ENCODE data around the gene DEPDC5.

Gene DEPDC5

GRCh38 chr22:31816750-31817149, 62.9 kb downstream of the DEPDC5 start:
- DNase-seq: no peak

GRCh38 chr22:31818481-31819392, 64.9 kb downstream of the DEPDC5 start:
- no peak for DNase-seq

GRCh38 chr22:31820655-31821054, 66.8 kb downstream of the DEPDC5 start:
- no peak for DNase-seq

- DNase-seq: no peak
Measured at GRCh38 chr22:31821572-31821971, 67.8 kb downstream of the DEPDC5 start.

GRCh38 chr22:31822523-31822922, 68.7 kb downstream of the DEPDC5 start:
- DNase-seq: no peak

GRCh38 chr22:31825513-31825912, 71.7 kb downstream of the DEPDC5 start:
- DNase-seq: no peak

GRCh38 chr22:31826443-31826842, 72.6 kb downstream of the DEPDC5 start:
- DNase-seq: no peak

- no peak for DNase-seq
Measured at GRCh38 chr22:31828739-31829138, 74.9 kb downstream of the DEPDC5 start.

- DNase-seq: peak; percentile 31
Measured at GRCh38 chr22:31829505-31829904, 75.7 kb downstream of the DEPDC5 start.

- no peak for DNase-seq
Measured at GRCh38 chr22:31830721-31831070, 76.9 kb downstream of the DEPDC5 start.

GRCh38 chr22:31833930-31834329, 80.1 kb downstream of the DEPDC5 start:
- no peak for DNase-seq

GRCh38 chr22:31836010-31836409, 82.2 kb downstream of the DEPDC5 start:
- no peak for DNase-seq

- no peak for DNase-seq
Measured at GRCh38 chr22:31838917-31839316, 85.1 kb downstream of the DEPDC5 start.

- DNase-seq: no peak
Measured at GRCh38 chr22:31839986-31840385, 86.2 kb downstream of the DEPDC5 start.

- DNase-seq: no peak
Measured at GRCh38 chr22:31840585-31840984, 86.8 kb downstream of the DEPDC5 start.

GRCh38 chr22:31841078-31841827, 87.4 kb downstream of the DEPDC5 start:
- no peak for DNase-seq

- no peak for DNase-seq
Measured at GRCh38 chr22:31843526-31843925, 89.7 kb downstream of the DEPDC5 start.

- no peak for DNase-seq
Measured at GRCh38 chr22:31844941-31845340, 91.1 kb downstream of the DEPDC5 start.

- no peak for DNase-seq
Measured at GRCh38 chr22:31846161-31847115, 92.6 kb downstream of the DEPDC5 start.

- no peak for DNase-seq
Measured at GRCh38 chr22:31848411-31848810, 94.6 kb downstream of the DEPDC5 start.

- no peak for DNase-seq
Measured at GRCh38 chr22:31850135-31850534, 96.3 kb downstream of the DEPDC5 start.

GRCh38 chr22:31852691-31853421, 99.0 kb downstream of the DEPDC5 start:
- DNase-seq: no peak

Data from NCI-H1092 (cell line).